Measurements from ENCODE around the gene COMMD6.

COMMD6 gene

GRCh38 chr13:75482820-75483079 is 54.9 kb downstream of the COMMD6 start:
- H3K9ac ChIP-seq (ENCODE audit: low read depth, low read length): peak overlapping the region; percentile 85
- H3K36me3 ChIP-seq (ENCODE audit: insufficient read depth, low read length): no peaks in the 10 kb centered on the region
- H3K4me1 ChIP-seq (ENCODE audit: insufficient read depth, low read length): peaks cover 23% of the 10 kb centered on the region
- H3K9me3 ChIP-seq (ENCODE audit: control insufficient read depth, insufficient read depth, low read length): no peaks in the 10 kb centered on the region

GRCh38 chr13:75482070-75482819 is 55.4 kb downstream of the COMMD6 start, which contains the start of gene TBC1D4:
TSS of gene TBC1D4 (minus strand) at chr13:75482169. CDS start at chr13:75481767, 402 bp downstream.
- H3K4me1 ChIP-seq (ENCODE audit: insufficient read depth, low read length): peaks cover 24% of the 10 kb centered on the region

GRCh38 chr13:75481176-75482069 is 56.2 kb downstream of the COMMD6 start:
- Histone ChIP-seq H3K36me3 (ENCODE audit: insufficient read depth, low read length) (no peaks in the 10 kb centered on the region), H3K9ac (ENCODE audit: low read depth, low read length) (peak overlapping the region; percentile 85), H3K4me1 (ENCODE audit: insufficient read depth, low read length) (peaks cover 23% of the 10 kb centered on the region), H3K9me3 (ENCODE audit: control insufficient read depth, insufficient read depth, low read length) (no peaks in the 10 kb centered on the region)

More at GRCh38 chr13:75482070-75482819, 55.4 kb downstream of the COMMD6 start, which contains the start of gene TBC1D4:
- no peaks in the 10 kb centered on the region for H3K36me3 ChIP-seq (ENCODE audit: insufficient read depth, low read length)
- H3K9me3 ChIP-seq (ENCODE audit: control insufficient read depth, insufficient read depth, low read length): no peaks in the 10 kb centered on the region
- H3K9ac ChIP-seq (ENCODE audit: low read depth, low read length): peak within 1 kb of the TSS; percentile 85

GRCh38 chr13:75480671-75481175 is 56.9 kb downstream of the COMMD6 start:
- Histone ChIP-seq H3K9me3 (ENCODE audit: control insufficient read depth, insufficient read depth, low read length) (no peaks in the 10 kb centered on the region), H3K36me3 (ENCODE audit: insufficient read depth, low read length) (no peaks in the 10 kb centered on the region), H3K9ac (ENCODE audit: low read depth, low read length) (peak overlapping the region; percentile 85), H3K4me1 (ENCODE audit: insufficient read depth, low read length) (peaks cover 16% of the 10 kb centered on the region)

GRCh38 chr13:75479102-75479740 is 58.4 kb downstream of the COMMD6 start:
- Histone ChIP-seq H3K9me3 (ENCODE audit: control insufficient read depth, insufficient read depth, low read length) (no peaks in the 10 kb centered on the region), H3K9ac (ENCODE audit: low read depth, low read length) (no peak overlapping the region), H3K4me1 (ENCODE audit: insufficient read depth, low read length) (peaks cover 9% of the 10 kb centered on the region; the same call in 1 of the 2 replicates), H3K36me3 (ENCODE audit: insufficient read depth, low read length) (no peaks in the 10 kb centered on the region)

GRCh38 chr13:75478659-75479058 is 59.0 kb downstream of the COMMD6 start:
- Histone ChIP-seq H3K9ac (ENCODE audit: low read depth, low read length) (no peak overlapping the region), H3K9me3 (ENCODE audit: control insufficient read depth, insufficient read depth, low read length) (no peaks in the 10 kb centered on the region), H3K4me1 (ENCODE audit: insufficient read depth, low read length) (peaks cover 9% of the 10 kb centered on the region; the same call in 1 of the 2 replicates), H3K36me3 (ENCODE audit: insufficient read depth, low read length) (no peaks in the 10 kb centered on the region)
